Right atrium auricular region (tissue), 2 donors: ENCODE measurements around the gene ANKRD13D. TPM values are rescaled to one million over a fixed set of nuclear protein-coding genes. Genes with fewer than 3 reads are reported as not detected.

Source experiments
- DNase-seq: peaks from one replicate; pipeline ENCODE4 v3.0.0-alpha.2; 2019; ENCODE audit warnings: low spot score
- H3K27ac ChIP-seq, 2 donors: fragments of 200-600 bp; sonication (generic); 1 replicate in 1 of 2; 2 replicates in 1 of 2; pipeline ENCODE4 v1.5.1; 2016 to 2019
- H3K27me3 ChIP-seq, 2 donors: fragments of 200-600 bp; sonication (generic); one replicate each; pipeline versions ENCODE4 v1.5.1 to v1.6.0; 2017 to 2019
- H3K36me3 ChIP-seq: fragments of 200-600 bp; sonication (generic); one replicate; pipeline ENCODE4 v1.5.1; 2016
- H3K4me1 ChIP-seq, 2 donors: fragments of 200-600 bp; sonication (generic); one replicate each; pipeline versions ENCODE4 v1.5.1 to v1.6.0; 2017 to 2019
- H3K4me3 ChIP-seq, 2 donors: fragments of 200-600 bp; sonication (generic); 1 replicate in 1 of 2; 2 replicates in 1 of 2; pipeline ENCODE4 v1.5.1; 2017 to 2019; ENCODE audit warnings: mild to moderate bottlenecking in 1 of 2, moderate library complexity in 1 of 2
- H3K9me3 ChIP-seq, 2 donors: fragments of 200-600 bp; sonication (generic); one replicate each; pipeline ENCODE4 v1.5.1; 2019
- total RNA-seq, 2 donors: library from RNA; depleted of rRNA; stranded (reverse); fragments of >200 nt; gene quantifications; one replicate each; pipeline ENCODE4 v1.1.0, GENCODE V29; 2016
- TF ChIP-seq, protein P1 (sequence below), 2 donors: fragments of 200-600 bp; sonication (generic); IDR thresholded peaks; one replicate each; pipeline ENCODE4 v1.5.1; 2019; ENCODE audit warnings: antibody characterized with exemption in 2 of 2

Gene ANKRD13D
- total RNA-seq, 2 donors from 2014 or later, result 14.1 to 14.9 TPM

DNA sequence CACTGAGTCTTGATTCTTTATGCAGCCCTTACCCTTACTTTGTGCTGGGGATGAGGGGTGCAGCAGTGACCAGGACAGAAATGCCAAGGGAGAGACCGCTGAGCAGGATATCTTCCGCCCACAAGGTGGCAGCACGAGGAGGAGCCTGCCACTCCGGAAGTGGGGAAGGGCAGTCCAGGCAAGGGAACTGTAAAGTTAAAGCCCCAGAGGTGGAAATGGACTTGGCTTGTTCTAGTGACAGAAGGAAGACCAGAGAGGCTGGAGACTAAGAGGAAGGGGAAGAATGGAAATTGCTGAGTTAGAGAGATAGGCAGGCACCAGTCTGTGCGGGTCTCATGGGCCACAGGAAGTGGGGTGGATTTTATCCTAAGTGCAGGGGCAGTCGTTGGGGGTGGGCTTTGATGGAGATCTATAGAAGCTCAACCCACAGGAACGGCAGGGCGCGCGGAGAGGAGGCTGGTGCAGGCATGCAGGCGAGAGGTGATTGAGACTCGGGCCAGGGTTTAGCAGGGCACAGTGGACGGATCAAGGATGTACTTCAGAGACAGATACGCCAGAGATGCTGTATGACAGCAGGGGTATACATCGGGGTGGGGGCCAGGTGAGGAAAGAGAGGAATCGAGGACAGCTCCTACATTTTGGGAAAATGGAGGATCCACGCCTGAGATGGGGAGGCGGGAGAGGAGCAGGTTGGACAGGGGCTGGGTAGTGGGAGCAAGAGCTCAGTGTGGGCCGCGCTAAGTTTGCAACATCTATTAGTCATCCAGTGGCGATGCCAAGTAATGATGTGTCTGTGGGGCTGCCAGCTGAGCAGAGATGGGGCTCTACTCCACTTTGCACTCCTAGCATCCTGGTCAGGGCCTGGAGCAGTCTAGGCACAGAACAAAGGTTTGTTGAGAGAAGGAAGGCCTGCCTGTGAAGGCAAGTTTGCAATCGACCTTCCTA lies 26.1 kb upstream of the ANKRD13D start:
- H3K4me3 ChIP-seq, result no peak overlapping the region
- no peaks in the 10 kb centered on the region for H3K9me3 ChIP-seq
- TF ChIP-seq, protein P1, sequence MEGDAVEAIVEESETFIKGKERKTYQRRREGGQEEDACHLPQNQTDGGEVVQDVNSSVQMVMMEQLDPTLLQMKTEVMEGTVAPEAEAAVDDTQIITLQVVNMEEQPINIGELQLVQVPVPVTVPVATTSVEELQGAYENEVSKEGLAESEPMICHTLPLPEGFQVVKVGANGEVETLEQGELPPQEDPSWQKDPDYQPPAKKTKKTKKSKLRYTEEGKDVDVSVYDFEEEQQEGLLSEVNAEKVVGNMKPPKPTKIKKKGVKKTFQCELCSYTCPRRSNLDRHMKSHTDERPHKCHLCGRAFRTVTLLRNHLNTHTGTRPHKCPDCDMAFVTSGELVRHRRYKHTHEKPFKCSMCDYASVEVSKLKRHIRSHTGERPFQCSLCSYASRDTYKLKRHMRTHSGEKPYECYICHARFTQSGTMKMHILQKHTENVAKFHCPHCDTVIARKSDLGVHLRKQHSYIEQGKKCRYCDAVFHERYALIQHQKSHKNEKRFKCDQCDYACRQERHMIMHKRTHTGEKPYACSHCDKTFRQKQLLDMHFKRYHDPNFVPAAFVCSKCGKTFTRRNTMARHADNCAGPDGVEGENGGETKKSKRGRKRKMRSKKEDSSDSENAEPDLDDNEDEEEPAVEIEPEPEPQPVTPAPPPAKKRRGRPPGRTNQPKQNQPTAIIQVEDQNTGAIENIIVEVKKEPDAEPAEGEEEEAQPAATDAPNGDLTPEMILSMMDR (IDR thresholded peaks at IDR 0.05), result peak; percentile 59 to 92
- peak; percentile 83 for DNase-seq
- no peaks in the 10 kb centered on the region for H3K27me3 ChIP-seq
- peaks cover 4% of the 10 kb centered on the region for H3K36me3 ChIP-seq
- H3K4me1 ChIP-seq, result peaks cover 0 to 43% of the 10 kb centered on the region in 2 donors
- peak overlapping the region; percentile 41 to 54 for H3K27ac ChIP-seq

DNA sequence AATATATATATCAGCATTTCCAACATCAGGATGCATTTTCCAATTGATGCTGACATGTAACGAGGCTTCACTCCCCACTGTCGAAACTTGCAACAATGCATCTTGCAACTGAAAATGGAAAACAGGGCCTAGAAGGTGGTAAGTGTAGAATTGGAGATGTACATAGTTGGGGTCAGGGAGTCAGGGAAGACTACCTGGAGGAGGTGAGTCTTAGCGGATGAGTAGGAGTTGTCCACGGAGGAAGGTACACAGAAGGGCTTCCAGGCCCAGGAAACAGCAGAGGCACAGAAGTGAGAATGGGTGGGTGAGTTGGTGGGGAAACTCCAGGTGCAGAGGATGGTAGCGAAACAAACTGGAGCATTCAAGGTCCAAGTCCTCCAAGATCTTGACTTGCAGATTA lies 24.8 kb upstream of the ANKRD13D start:
- H3K36me3 ChIP-seq, result peaks cover 4% of the 10 kb centered on the region
- H3K27ac ChIP-seq, result no peak overlapping the region
- peaks cover 0 to 55% of the 10 kb centered on the region in 2 donors for H3K4me1 ChIP-seq
- H3K9me3 ChIP-seq, result no peaks in the 10 kb centered on the region
- TF ChIP-seq, protein P1 (IDR thresholded peaks at IDR 0.05), result no peak
- no peak for DNase-seq
- H3K4me3 ChIP-seq, result no peak overlapping the region
- no peaks in the 10 kb centered on the region for H3K27me3 ChIP-seq

DNA sequence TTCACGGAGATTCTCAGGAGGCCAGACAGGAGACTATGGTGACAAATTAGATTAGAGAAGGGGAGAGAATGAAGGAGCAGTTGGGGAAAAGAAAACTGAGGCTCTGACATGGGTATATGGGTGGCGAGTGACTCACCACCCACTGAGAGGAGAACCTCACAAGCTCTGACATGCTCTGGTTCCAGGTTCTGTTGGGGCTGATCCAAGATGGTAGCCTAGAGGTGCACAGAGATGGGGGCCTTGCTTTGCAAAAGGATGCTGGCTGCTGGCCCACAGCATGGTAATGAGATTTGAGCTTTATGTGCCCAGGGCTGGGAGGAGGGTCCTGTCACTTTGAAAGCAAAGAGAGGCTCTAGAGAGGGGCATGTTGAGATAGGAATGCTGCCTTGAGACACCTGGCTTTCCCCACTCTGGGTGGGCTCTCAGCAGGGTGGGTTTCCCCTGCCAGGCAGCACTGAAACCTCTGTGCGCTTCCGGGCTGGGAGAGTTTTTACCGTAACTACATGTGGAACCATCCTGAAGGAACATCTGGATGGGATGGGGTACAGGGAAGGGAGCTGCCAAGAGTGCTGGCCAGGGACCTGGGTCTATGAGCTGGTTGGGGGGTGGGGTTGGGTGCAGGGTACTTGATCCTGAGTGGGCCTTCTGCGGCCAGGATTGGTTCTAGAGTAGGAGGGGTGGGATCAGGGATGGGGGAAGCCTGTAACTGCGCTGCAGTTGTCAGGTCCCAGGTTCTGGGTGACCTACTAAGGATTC lies 24.0 kb upstream of the ANKRD13D start:
- H3K4me1 ChIP-seq, result peaks cover 0 to 63% of the 10 kb centered on the region in 2 donors
- H3K27ac ChIP-seq, result no peak overlapping the region
- DNase-seq, result no peak

DNA sequence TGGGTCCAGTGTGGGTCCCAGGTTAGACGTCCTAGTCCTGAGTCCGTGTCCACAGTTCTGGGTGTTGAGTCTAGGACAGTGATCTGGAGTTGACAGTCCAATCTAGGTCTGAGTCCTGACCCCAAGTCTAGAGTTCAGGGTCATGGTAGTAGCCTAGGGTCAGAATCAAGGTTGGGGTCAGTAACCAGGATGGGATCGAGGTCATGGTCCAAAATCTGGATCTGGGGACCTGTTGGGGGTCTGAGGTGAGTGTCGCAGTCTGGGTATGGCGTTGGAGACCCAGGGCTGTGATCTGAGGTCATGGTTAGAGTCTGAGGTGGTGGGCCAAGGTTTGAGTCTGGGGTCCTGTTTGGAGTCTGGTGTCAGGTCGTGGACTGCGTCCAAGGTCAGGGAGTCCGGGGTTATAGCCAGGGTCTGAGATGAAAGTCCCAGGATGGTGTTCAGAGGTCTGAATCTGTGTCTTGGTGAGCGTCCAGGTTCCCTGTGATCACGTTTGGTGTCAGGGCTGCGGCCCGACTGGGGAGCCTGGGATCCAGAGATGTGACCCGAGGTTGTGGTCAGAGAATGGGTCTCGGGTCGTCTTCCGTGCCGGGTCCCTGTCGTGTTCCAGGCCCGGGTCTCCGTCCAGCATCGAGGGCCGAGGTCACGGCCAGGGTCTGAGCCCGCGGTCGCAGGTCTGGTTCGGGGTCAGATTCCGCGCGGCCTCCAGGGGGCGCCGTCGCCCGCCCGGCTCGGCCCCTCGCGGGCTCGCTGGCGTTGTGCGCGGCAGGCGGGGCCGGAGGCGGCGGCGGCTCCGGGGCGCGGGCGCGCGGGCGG lies 23.3 kb upstream of the ANKRD13D start:
- Histone ChIP-seq H3K9me3 (no peaks in the 10 kb centered on the region), H3K4me1 (peaks cover 0 to 71% of the 10 kb centered on the region in 2 donors), H3K27ac (peak overlapping the region; percentile 66 to 70), H3K4me3 (peak overlapping the region; percentile 9 to 12), H3K36me3 (peaks cover 4% of the 10 kb centered on the region), H3K27me3 (no peaks in the 10 kb centered on the region)
- TF ChIP-seq, protein P1 (IDR thresholded peaks at IDR 0.05), result peak; percentile 66 to 76
- DNase-seq, result no peak

More for the DNA sequence above, 24.0 kb upstream of the ANKRD13D start:
- no peaks in the 10 kb centered on the region for H3K27me3 ChIP-seq
- H3K9me3 ChIP-seq, result no peaks in the 10 kb centered on the region
- no peak overlapping the region for H3K4me3 ChIP-seq
- H3K36me3 ChIP-seq, result peaks cover 4% of the 10 kb centered on the region
- TF ChIP-seq, protein P1 (IDR thresholded peaks at IDR 0.05), result no peak

DNA sequence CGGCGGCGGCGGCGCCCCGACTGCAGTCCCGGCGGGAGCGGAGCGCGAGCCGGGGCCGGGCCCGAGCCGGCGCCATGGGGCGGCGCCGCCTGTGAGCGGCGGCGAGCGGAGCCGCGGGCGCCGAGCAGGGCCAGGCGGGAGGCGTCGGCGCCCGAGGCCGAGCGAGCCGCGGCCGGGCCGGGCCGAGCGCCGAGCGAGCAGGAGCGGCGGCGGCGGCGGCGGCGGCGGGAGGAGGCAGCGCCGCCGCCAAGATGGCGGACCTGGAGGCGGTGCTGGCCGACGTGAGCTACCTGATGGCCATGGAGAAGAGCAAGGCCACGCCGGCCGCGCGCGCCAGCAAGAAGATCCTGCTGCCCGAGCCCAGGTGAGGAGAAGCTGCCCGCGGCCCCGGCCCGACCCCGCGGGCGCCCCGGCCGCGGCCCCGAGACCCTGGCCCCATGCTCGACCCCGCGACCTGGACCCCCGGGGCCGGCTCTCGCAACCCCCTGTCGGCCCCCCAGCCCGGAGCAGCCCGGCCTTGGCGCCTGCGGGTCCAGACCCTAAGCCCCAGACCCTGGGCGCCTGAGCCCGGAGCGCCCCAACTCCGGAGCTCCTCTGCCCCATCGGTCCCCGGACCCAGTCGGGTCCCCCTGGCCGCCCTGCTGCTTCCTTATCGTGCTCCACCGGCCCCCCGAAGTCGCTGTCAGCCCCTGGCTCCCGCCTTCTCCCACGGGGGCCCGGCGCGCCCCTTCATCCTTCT lies 22.5 kb upstream of the ANKRD13D start, which contains the start of gene GRK2:
Gene GRK2 (plus strand): TSS at position 25 of the 739 bp plus-strand sequence. CDS start 227 bp downstream, at position 252.
- peaks cover 4% of the 10 kb centered on the region for H3K36me3 ChIP-seq
- peaks cover 0 to 72% of the 10 kb centered on the region in 2 donors for H3K4me1 ChIP-seq
- TF ChIP-seq, protein P1 (IDR thresholded peaks at IDR 0.05), result no peak
- H3K27ac ChIP-seq, result peak within 1 kb of the TSS; percentile 73 to 90
- no peaks in the 10 kb centered on the region for H3K9me3 ChIP-seq
- peak within 1 kb of the TSS; percentile 82 to 94 for H3K4me3 ChIP-seq
- no peak for DNase-seq
- H3K27me3 ChIP-seq, result no peaks in the 10 kb centered on the region
